Dedifferentiated amniotic fluid mesenchymal stem cell (primary cell): Measurements from ENCODE around the gene CDC14A.

ENCODE experiments used
- DNase-seq: peaks from one replicate; pipeline ENCODE4 v3.0.0-alpha.2; 2016; ENCODE audit errors: extremely low spot score

CDC14A gene

DNA sequence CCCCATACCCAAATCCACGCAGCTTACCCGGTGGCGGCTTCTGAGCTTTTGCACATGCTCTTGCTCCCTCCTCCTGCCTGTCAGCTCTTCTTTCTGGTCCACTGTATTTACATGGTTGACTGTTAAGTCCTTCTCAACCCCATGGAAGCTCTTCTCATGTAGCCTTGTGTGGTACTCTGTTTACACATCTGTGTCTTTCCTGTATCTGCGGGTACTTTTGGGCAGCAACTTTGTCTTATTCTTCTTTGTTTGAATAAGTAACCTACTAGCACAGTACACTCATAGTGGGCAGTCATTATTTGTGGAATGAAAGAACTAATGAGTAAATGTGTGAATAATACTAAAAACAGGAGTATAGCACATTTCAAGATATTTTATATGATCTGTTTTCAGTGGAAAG, 97.2 kb downstream of the CDC14A start:
- no peak for DNase-seq

DNA sequence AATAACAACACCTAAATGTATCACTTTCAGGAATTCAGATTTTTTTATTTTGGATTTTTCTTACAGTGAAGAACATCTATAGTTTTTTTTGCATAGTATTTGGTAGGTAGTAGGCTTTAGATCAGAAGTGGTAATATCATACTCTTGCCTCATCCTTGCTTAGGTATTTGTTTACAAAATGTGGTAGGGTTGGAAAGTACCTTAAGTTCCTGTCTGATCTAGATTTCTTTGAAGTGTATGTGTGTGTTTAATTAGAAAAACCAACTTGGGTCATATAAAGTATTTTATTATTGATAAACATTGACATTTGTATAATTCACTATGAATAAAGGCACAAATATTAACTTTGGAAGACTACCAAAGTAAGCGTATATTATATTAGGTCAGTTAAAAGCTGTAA, 100.3 kb downstream of the CDC14A start:
- no peak for DNase-seq

DNA sequence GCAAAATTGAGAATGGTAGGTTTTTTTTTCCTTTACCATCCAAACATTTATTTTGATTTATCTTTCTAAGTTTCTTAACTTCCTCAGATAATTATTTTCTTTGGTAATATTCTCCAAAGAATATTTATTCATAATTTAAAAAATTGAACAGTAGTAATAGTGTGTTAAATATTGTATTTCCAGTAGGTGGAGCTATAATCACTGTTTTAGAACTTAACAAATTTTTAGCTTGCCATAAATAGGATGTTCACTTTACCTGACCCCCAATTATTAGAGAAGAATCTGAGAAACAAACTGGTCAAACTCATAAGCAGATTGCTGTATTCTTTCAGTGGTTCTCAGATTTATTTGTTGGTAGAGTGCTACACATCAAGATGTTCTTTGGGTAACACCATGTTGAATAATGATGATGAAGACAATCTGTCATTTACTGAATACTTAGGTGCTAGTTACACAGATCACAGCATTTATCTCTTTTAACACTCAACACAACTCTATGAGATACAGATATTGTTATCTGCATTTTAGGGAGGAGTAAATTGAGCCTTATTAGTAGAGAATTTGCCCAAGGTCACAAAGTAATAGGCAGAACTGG, 103.3 kb downstream of the CDC14A start:
- DNase-seq, result peak; percentile 26

DNA sequence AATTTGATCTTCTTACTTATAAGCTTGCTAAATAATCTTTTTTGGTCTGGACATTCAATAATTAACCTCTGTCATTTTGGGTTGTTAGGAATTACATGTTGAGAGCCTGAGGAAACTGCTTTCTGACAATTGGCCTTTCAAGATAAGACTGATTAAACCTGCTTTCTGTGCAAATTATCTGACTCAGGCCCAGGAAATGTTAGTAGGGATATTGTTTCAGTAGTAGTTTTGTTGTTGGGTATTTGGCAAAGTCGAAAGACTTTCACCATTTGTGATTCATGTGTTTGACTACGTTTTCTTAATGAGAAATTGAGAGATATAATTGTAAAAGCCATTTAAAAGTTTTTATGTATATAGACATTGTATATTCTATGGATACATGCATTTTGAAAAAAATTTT, 104.6 kb downstream of the CDC14A start:
- no peak for DNase-seq

DNA sequence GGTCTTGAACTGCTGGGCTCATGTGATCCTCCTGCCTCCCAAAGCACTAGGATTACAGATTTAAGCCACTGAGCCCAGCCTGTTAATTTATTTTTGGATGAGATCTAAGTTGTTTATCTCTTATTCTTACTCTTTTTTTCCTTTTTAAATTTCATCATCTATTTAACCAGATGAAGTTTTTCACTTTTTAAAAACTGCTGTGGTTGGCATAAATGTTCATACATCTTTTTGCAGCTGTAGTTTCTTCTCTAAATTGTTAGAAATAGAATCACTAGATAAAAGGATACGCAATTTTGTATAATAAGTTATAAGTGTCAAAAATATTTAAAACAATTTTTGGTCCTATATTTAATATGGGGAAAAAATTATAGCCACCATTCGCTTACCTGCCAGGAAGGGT, 105.4 kb downstream of the CDC14A start:
- no peak for DNase-seq

DNA sequence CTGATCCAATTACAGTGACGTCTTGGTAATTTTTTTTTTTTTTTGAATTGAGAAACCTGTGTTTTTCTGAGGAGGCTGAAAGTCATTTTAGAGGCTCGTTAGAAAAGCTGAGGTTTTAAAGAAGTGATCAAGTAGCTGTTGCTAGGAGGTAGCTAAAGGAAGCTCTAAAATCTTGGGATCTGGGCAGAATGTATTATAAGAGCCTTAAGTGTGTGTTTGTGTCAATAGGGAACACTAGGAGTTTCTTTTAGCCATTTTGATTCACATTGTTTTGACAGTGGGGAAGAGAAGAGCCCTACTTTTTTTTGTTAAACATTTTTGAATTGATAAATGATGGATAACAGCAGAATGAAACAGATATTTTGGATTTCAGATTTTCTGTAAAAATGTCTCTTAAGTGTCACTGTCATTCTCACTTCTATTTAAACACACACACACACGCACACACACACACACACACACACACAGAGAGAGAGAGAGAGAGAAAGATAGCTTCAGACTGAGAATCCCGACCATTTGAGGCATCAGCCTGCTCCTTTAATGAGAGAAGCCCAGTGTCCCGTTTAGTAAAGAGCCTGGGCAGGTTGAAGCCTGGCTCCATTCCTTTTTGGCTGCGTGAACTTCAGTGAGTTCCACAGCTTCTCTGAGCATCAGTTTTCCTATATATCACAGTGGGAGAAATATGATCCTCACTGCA, 106.5 kb downstream of the CDC14A start:
- DNase-seq, result no peak

DNA sequence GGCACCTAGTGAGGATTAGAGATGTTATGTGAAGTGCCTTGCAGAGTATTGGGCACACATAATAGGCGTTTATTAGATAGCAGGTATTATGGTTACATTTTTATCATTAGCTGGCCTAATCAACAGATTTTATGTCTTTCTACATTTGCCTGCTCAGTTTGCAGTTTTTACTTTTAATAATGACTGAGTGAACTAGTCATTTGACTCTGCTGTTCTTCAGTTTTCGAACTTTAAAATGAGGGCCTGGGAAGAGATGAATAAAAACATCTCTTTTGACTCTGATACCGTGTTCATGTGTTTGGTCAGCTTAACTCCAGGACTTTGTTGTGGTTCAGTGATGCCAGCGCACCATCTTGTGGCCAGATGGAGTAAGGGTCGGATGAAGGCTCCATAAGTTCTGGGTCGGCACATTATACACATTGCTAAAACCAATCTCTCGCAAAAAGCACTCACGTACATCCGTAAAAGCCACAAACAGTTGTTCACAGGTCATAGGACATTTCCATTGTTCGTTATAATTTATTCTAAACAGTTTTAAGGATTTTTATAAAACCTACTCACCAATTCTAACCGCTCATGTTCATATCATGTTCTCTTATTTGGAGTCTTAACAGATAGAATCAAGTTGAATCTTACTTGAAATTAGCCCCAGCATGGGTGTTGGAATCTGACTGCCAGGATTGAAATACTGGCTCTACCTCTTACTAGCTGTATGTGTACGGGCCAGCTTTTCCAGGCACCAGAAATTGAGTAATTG, 107.2 kb downstream of the CDC14A start:
- DNase-seq, result peak; percentile 85

DNA sequence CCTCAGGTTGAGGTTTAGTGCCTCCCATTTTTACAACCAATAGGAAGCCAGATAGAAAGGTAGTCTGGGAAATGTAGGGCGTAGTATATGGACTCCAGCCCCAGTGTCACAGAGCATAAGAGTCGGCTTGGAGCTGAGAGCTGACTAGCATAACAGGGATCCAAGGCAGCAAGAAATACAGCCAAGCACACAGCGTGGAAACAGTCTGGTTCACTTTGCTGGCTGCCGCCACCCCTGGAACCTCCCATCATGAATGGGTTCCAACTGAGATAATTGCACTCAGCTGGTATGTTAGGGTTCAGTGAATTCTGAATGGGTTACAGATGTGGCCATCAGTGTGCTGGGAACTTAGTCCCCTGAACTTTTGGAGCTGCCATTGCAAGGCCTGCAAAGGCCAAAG, 108.9 kb downstream of the CDC14A start:
- DNase-seq, result peak; percentile 47

DNA sequence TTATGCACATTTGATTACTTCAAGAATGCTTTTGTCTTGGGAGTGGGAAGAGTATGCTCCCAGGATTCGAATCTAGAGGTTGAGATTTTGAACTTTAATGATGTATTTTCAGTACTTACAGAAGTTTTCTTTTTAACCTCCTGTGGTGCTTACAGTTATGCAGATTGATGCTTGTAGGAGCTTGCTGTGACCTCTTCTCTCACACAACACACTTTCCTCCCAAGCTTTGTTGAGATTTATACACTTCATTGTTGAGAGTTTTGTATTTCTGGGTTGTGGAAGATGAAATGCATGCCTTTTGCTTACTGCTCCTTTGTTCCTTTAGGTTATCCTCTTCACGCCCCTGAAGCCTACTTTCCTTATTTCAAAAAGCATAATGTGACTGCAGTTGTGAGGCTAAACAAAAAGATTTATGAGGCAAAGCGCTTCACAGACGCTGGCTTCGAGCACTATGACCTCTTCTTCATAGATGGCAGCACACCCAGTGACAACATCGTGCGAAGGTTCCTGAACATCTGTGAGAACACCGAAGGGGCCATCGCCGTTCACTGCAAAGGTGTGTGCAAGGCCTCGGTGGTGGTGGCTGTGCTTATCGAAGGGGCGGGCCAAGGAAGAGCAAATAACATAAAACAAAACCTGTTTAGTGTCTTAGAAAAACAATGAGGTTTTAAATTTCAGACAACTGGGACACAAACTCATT, 110.2 kb downstream of the CDC14A start:
- no peak for DNase-seq

DNA sequence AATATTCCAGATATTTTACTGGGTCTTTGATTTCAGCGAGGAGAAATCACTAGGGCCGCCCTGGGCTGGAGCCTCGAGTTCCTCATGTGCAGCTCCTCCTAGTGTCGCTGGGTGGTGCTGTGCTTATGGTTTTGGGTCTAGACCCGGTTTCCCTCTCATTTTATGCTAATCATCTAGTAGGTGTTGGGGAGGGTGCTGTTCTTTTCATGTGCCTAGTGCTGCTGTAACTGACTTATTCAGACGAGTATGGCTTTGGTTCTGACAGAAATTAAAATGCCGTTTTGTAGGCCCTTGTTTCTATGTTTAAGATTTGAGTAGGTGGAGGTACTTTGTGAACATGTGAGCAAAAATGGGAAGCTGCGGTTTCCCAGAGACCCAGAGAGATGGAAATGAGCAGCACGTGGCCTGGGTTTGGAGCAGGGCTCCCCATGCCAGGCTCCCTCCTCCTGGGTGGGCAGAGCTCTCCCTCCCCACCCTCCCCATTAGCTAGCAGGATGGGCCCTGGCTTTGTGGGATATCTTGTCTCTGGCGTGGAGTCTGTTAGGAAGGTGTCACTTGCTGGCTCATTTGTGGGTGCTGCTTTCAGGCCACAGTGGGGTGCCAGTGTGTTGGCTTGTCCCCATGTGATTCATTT, 111.6 kb downstream of the CDC14A start:
- DNase-seq, result peak; percentile 78

DNA sequence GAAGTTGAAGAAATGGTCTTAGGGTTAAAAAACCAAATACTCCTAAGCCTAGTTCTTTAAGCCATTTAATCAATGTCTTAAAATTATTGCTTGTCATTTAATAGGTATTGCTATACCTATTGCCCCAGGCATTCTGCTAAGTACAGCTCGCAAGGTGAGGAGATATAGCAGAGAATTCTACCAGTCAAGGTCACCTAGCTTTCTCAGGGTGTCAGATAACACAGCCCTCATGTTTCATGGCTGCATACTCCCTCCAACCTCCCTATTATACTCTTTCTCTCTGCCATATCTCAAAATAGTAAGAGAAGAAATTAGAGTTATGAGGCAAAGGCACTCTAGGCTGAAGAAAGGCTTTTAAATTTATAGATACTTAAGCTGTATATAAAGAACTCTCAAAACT, 117.3 kb downstream of the CDC14A start:
- DNase-seq, result no peak

DNA sequence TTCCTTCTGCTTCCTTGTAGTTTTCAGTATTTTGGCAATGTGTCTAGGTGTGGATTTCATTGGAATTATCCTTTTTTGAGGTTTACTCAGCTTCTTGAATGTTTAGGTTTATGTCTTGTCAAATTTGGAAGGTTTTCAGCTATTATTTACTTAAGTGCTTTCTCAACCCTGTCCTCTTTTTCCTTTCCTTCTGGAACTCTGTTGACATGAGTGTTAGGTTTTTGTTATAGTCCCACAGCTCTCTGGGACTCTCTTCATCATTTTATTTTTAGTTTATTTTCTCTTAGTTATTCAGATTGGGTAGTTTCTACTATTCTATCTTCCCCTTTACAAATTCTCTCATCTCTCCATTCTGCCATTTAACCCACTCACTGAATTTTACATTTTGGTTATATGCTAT, 122.5 kb downstream of the CDC14A start:
- no peak for DNase-seq

DNA sequence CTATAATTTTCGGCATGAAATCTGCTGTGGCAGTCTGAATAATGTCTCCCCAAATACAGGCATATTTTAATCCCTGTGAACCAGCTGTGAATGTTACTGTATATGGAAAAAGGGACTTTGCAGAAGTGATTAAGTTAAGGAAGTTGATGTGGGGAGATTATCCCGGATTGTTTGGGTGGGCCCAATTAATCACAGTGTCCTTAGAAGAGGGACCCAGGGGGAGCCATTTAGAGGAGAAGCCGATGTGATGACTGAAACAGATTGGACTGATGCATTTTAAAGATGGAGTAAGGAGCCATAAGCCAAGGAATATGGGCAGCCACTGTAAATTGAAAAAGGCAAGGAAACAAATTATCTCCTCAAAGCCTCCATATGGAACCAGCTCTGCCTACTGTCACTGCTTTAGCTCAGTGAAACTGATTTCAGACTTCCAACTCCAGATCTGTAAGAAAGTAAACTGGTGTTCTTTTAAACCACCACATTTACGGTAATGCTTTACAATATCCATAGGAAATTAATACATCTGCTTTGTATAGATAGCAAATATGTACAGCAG, 124.5 kb downstream of the CDC14A start:
- DNase-seq, result no peak

DNA sequence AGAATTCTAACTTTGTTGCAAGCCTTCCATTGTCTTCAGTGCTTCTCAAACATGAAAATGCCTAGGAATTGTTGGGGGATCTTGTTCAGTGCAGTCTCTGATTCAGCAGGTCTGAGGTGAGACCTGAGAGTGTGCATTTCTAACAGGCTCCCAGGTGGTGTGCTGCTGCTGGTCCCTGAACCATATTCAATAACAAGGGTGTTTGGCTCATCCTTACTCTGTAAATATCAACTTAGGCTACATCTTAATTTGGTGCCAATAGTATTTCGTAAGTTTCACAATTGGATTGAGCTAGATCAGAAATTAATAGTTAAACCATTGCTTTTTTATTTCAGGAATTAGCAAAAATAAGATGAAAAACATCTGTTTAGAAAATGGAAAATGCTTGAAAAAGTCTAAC, 126.5 kb downstream of the CDC14A start:
- no peak for DNase-seq

DNA sequence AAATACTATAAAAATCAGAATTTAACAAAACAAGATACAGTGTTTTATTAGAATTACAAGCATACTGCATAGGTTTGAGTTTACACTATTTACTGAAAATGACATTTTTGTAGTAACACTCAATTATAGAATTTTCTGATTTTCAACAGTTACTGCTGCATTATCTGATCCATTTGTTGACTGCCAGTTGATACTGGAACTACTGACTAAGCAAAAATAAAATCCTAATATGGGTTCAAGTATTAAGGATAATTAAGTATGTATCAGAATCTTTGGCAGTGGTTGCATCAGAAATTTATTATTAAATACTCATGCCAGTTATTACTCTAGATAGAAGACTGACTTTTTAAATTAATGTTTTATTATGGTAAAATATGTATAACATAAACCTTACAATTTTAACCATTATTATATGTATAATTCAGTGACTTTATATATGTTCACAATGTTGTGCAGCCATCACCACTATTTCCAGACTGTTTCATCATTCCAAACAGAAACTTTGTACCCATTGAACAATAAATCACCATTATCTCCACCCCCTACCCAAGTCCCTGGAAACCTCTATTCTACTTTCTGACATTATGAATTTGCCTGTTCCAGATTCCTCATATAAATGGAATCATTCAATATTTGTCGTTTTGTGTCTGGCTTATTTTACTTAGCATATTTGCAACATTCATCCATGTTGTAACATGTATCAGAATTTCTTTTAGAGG, 127.5 kb downstream of the CDC14A start:
- no peak for DNase-seq

DNA sequence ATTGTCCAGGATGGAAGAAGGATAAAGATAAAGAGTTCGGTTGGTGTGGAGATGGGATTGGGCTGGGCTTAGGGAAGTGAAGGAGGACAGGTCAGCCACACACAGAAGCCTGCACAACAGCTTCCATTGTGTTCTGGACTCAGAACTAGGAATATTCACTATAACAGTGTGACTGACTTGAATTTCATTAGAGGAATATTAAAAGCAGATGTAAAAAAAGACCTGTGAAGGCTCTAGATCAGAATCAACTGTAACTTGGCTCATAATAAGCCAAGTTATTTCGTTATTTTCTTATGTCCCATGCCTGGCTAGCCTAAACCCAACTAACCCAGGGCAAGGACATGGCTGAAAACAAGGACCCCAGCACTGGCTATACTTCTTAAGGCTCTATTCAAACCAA, 129.0 kb downstream of the CDC14A start:
- no peak for DNase-seq

DNA sequence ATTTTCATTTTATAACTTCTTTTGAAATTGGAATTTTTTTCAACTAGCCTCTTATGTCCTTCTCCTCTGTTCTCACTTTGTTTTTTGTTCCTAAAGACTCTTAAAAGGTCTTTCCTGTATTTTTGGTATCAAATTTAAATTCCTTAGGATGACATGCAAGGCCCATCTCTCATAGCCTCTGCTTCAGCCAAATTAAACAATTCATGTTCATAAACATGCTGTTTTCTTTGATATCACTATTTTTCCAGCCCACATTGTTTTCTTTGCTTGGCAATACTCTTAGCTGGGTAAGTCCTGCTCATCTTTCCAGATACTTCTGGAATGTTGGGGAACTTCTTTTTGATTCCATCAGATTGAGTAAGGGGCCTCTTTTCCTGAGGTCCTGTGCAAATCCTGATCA, 129.9 kb downstream of the CDC14A start:
- no peak for DNase-seq

DNA sequence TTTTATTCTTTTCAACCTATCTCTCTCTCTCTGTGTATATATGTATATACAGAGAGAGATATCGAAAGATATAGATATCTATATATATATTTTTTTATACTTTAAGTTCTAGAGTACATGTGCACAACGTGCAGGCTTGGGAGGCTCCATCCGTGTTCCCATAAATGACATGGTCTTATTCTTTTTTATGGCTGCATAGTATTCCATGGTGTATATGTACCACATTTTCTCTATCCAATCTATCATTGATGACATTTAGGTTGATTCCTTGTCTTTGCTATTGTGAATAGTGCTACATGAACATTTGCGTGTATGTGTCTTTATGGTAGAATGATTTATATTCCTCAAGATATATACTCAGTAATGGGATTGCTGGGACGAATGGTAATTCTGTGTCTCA, 130.4 kb downstream of the CDC14A start:
- no peak for DNase-seq

DNA sequence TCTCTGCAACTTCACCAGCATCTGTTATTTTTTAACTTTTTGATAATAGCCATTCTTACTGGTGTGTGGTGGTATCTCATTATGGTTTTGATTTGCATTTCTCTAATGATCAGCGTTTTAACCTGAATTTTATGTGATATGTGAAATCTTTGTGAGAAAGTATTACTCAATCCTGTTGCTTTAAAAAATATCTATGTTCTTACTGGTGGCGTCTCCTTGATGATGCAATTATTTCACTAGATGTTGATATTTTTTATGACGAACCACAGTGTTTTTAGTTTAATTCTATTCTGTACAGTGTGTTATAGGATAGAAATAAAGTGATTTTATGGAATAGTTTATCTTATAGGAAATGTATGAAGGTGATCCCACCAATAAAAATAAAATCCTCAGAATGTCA, 130.9 kb downstream of the CDC14A start:
- DNase-seq, result no peak

DNA sequence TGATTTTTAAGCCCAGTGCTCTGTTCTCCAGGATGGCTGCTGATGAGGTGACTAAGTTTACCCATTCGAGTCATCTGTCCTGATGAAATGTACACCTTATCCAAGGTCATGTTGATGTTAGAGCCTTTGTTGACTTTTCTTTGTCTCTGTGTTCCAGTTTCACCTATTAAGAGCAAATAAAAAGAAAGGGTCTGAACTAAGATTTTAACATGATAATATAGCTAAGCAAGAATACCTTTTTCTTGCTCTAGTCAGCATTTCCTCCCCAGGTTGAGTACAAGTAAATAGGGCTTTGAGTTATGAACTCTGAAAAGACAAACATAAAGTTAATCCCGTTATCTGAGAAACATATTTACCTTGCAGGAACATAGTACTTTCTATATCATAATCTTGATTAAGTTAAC, 133.6 kb downstream of the CDC14A start:
- DNase-seq, result no peak
